Fibroblast of mammary gland (primary cell): ENCODE data around the gene CMTM7.
A peak's percentile ranks its signal among the peaks of the same experiment; 100 is the strongest.

Experiments used
- DNase-seq: peaks from one replicate; pipeline ENCODE4 v3.0.0-alpha.2; 2010; ENCODE audit warnings: low read depth
- H3K4me3 ChIP-seq: 2 replicates; pipeline ENCODE4 v1.5.1; 2011; ENCODE audit warnings: low read depth, mild to moderate bottlenecking, low read length, moderate library complexity; ENCODE audit not compliant: control insufficient read depth
- TF ChIP-seq, protein P1 (sequence below): conservative IDR thresholded peaks from 2 replicates; pipeline ENCODE4 v1.5.1; 2011; ENCODE audit warnings: low read depth, low read length, inconsistent platforms; ENCODE audit not compliant: control insufficient read depth, insufficient read depth

The CMTM7 gene

DNA sequence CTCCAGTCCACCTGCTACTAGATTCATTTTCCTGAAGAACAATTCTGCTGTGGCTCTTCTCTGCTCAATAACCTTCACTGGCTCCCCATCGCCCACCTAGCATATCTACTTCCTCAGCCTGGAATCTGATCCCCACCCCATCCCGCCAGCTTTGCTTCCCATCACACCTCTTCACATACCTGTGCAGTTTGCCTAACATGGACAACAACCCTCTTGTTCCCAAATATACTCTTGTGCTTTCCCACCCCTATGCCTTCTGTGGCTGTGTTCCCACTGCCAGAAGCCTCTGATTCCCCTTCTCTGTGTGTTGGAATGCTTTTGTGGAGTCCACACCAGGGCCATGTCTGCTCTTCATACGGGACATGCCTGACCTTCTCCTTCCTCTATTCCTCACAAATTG is 29.5 kb downstream of the CMTM7 start:
- no peak for DNase-seq
- no peak overlapping the region for H3K4me3 ChIP-seq
- TF ChIP-seq, protein P1, sequence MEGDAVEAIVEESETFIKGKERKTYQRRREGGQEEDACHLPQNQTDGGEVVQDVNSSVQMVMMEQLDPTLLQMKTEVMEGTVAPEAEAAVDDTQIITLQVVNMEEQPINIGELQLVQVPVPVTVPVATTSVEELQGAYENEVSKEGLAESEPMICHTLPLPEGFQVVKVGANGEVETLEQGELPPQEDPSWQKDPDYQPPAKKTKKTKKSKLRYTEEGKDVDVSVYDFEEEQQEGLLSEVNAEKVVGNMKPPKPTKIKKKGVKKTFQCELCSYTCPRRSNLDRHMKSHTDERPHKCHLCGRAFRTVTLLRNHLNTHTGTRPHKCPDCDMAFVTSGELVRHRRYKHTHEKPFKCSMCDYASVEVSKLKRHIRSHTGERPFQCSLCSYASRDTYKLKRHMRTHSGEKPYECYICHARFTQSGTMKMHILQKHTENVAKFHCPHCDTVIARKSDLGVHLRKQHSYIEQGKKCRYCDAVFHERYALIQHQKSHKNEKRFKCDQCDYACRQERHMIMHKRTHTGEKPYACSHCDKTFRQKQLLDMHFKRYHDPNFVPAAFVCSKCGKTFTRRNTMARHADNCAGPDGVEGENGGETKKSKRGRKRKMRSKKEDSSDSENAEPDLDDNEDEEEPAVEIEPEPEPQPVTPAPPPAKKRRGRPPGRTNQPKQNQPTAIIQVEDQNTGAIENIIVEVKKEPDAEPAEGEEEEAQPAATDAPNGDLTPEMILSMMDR = no peak

GRCh38 chr3:32421991-32422859 is 30.6 kb downstream of the CMTM7 start:
- no peak overlapping the region for H3K4me3 ChIP-seq
- DNase-seq = peak; percentile 75
- TF ChIP-seq, protein P1 = no peak

GRCh38 chr3:32422943-32423342 is 31.3 kb downstream of the CMTM7 start:
- no peak for DNase-seq
- H3K4me3 ChIP-seq = no peak overlapping the region
- TF ChIP-seq, protein P1 = no peak

DNA sequence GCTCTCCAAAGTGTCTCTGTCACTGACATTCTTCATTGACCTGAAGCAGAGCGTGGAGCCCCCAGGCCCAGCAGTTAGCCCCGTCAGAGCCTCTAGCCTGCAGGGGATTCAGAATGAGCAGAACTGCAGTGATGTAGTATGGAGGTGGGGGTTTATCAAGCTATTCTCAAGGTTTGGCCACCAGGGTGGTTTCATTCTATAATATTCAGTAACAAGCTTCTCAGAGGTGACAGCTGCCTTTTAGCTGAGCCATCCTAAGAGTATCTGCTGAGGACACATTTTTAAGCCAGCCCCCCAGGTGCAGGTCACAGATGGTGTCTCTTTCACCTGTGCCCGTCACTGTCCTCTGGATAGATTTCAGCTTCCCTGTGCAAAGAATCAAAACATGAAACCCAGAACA is 31.9 kb downstream of the CMTM7 start:
- H3K4me3 ChIP-seq = no peak overlapping the region
- no peak for DNase-seq
- TF ChIP-seq, protein P1 = no peak

DNA sequence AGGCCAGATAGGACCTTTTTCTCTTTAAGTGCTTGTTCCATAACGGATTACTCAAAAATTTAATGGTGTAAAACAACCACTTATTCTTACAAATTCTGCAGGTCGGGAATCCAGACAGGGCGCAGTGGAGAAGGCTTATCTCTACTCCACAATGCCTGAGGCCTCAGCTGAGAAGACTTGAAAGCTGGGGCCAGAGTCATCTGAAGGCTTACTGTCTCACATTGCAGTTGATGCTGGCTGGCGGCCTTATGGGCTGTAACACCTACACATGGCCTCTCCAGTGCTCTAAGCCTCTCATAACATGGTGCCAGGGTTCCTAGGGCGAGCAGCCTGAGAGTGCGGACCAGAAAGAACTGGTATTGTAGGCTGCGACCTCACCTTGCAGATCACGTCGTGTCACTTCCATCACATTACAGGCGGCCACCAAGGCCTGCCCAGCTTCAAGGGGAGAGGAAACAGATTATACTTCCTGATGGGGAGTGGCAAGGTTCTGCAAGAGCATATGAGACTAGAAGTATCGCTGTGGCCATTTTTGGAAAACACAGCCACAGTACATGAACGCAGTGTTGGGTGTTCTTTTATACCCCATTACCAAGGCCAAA is 32.4 kb downstream of the CMTM7 start:
- no peak for DNase-seq
- TF ChIP-seq, protein P1 = no peak
- H3K4me3 ChIP-seq = no peak overlapping the region

DNA sequence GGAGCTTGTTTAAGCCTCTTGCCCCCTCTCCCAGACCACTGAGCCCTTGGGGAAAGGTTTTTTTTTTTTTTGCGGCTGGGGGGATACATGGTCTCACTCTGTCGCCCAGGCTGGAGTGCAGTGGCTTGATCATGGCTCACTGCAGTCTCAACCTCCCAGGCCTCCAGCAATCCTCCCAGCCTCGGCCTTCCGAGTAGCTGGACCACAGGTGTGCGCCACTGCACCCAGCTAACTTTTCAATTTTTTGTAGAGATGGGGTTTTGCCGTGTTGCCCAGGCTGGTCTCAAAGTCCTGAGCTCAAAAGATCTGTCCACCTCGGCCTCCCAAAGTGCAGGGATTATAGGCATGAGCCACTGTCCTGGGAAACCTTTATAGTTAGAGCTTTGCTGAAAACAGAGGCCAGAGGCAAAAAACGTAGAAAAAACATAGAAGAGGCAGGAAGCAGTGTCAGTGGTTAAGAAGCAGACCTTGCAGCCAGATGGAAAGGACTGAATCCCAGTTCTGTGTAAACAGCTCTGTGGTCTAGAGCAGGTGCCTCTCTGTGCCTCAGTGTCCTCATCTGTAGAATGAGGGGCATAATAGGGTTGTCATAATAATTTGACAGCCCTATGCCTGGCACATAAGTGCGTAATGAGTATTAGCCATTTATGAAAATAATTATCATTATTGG is 33.1 kb downstream of the CMTM7 start:
- TF ChIP-seq, protein P1 = no peak
- no peak for DNase-seq
- no peak overlapping the region for H3K4me3 ChIP-seq
